AG04450 (cell line): ENCODE results near the gene NMU. TPM values are rescaled to one million over a fixed set of nuclear protein-coding genes. Genes with fewer than 3 reads are reported as not detected.

Experiments used
- CTCF ChIA-PET: fragments of 300-600, 350-600 bp; formaldehyde crosslinking; extraction: SDS; loops from one replicate; lab custom pipeline; 2022; ENCODE audit warnings: antibody characterized with exemption, inconsistent platforms; lab: Charles Lee
- POLR2A ChIA-PET: fragments of 350-600 bp; formaldehyde crosslinking; extraction: SDS; loops from one replicate; lab custom pipeline; 2021; ENCODE audit warnings: antibody characterized with exemption, inconsistent platforms; lab: Yijun Ruan, JAX
- DNase-seq: peaks from one replicate; pipeline ENCODE4 v3.0.0-alpha.2; 2011; ENCODE audit warnings: low read depth, low spot score
- H3K27ac ChIP-seq: one replicate; pipeline ENCODE4 v1.5.1; 2012; ENCODE audit warnings: low read depth, low read length, control low read depth
- H3K27me3 ChIP-seq: one replicate; pipeline ENCODE4 v1.6.0; 2012; ENCODE audit warnings: low read length; ENCODE audit not compliant: control insufficient read depth, insufficient read depth
- H3K4me3 ChIP-seq: 2 replicates; pipeline ENCODE4 v1.5.1; 2011; ENCODE audit warnings: mild to moderate bottlenecking, low read depth, low read length, control low read depth
- H3K9me3 ChIP-seq: 2 replicates; pipeline ENCODE4 v1.5.1; 2012; ENCODE audit warnings: low read length; ENCODE audit not compliant: control insufficient read depth, insufficient read depth
- CTCF ChIP-seq: IDR thresholded peaks from 2 replicates; pipeline ENCODE4 v1.5.1; 2011; ENCODE audit warnings: low read depth, low read length, control low read depth, inconsistent platforms
- polyA plus RNA-seq: library from polyadenylated mRNA; depleted of rRNA; stranded (reverse); fragments of >200 nt; gene quantifications from 2 replicates; pipeline ENCODE4 v1.2.3, GENCODE V29; 2011

Gene NMU
- polyA plus RNA-seq, 1 experiment = not detected

- no peak overlapping the region for H3K27ac ChIP-seq
- POLR2A ChIA-PET = no interaction called here
- peaks cover 4% of the 10 kb centered on the region; the same call in 1 of the 2 replicates for H3K9me3 ChIP-seq
- TF ChIP-seq CTCF = no peak
- no peak overlapping the region for H3K4me3 ChIP-seq
- DNase-seq = no peak
- CTCF ChIA-PET = no interaction called here
- H3K27me3 ChIP-seq = no peaks in the 10 kb centered on the region
Measured at GRCh38 chr4:55574252-55574651, 61.8 kb downstream of the NMU start.

- TF ChIP-seq CTCF = no peak
- peaks cover 3% of the 10 kb centered on the region for H3K27me3 ChIP-seq
- peaks cover 4% of the 10 kb centered on the region; the same call in 1 of the 2 replicates for H3K9me3 ChIP-seq
- ChIA-PET CTCF (no interaction called here), POLR2A (no interaction called here)
- no peak for DNase-seq
- no peak overlapping the region for H3K4me3 ChIP-seq
- H3K27ac ChIP-seq = no peak overlapping the region
Measured at GRCh38 chr4:55571806-55572205, 64.3 kb downstream of the NMU start.

GRCh38 chr4:55568905-55569504, 67.1 kb downstream of the NMU start:
- DNase-seq = no peak
- H3K9me3 ChIP-seq = no peaks in the 10 kb centered on the region
- peaks cover 3% of the 10 kb centered on the region for H3K27me3 ChIP-seq
- CTCF ChIA-PET = interaction anchor here (0.7 to 1.0 kb wide), 2 partner anchors 14 to 598 kb away, joined by 3 to 4 read pairs; no protein-coding TSS in a partner anchor
- POLR2A ChIA-PET = no interaction called here
- no peak for TF ChIP-seq CTCF
- no peak overlapping the region for H3K27ac ChIP-seq
- H3K4me3 ChIP-seq = no peak overlapping the region

- H3K27ac ChIP-seq = no peak overlapping the region
- H3K27me3 ChIP-seq = peaks cover 8% of the 10 kb centered on the region
- CTCF ChIA-PET = no interaction called here
- DNase-seq = no peak
- H3K9me3 ChIP-seq = no peaks in the 10 kb centered on the region
- no peak for TF ChIP-seq CTCF
- POLR2A ChIA-PET = no interaction called here
- H3K4me3 ChIP-seq = no peak overlapping the region
Measured at GRCh38 chr4:55561889-55562288, 74.2 kb downstream of the NMU start.

GRCh38 chr4:55560096-55560495, 76.0 kb downstream of the NMU start:
- no peak overlapping the region for H3K4me3 ChIP-seq
- H3K27ac ChIP-seq = no peak overlapping the region
- ChIA-PET CTCF (interaction anchor here (0.7 to 0.9 kb wide), 2 partner anchors 214 to 247 kb away, joined by 3 to 4 read pairs; no protein-coding TSS in a partner anchor), POLR2A (no interaction called here)
- no peaks in the 10 kb centered on the region for H3K9me3 ChIP-seq
- peaks cover 8% of the 10 kb centered on the region for H3K27me3 ChIP-seq
- no peak for TF ChIP-seq CTCF
- no peak for DNase-seq
